Mesothelial cell of epicardium (in vitro differentiated cells): Measurements from ENCODE around the gene FOXN1. TPM values are rescaled to one million over a fixed set of nuclear protein-coding genes. Genes with fewer than 3 reads are reported as not detected.

Experiments used
- DNase-seq, 2 experiments: peaks; one replicate each; pipeline ENCODE4 v3.0.0; 2021; ENCODE audit warnings: low spot score in 2 of 2; ENCODE audit not compliant: unreplicated experiment in 2 of 2
- H3K27ac Mint-ChIP-seq: 2 replicates; pipeline ENCODE4 v1.8.0; 2021; ENCODE audit warnings: mixed read lengths
- H3K27me3 Mint-ChIP-seq: 2 replicates; pipeline ENCODE4 v1.8.0; 2021; ENCODE audit warnings: low read depth, mixed read lengths
- H3K36me3 Mint-ChIP-seq: 2 replicates; pipeline ENCODE4 v1.8.0; 2021; ENCODE audit warnings: mixed read lengths
- H3K4me1 Mint-ChIP-seq: 2 replicates; pipeline ENCODE4 v1.8.0; 2021; ENCODE audit warnings: mixed read lengths
- H3K4me3 Mint-ChIP-seq: 2 replicates; pipeline ENCODE4 v1.8.0; 2021; ENCODE audit warnings: mild to moderate bottlenecking, moderate library complexity, mixed read lengths
- H3K9me3 Mint-ChIP-seq: 2 replicates; pipeline ENCODE4 v1.8.0; 2021; ENCODE audit warnings: mixed read lengths
- total RNA-seq: library from RNA; stranded (reverse); gene quantifications from 3 replicates; pipeline ENCODE4 v1.2.1, GENCODE V29; 2021
- TF ChIP-seq, protein P1 (sequence below): fragments of 200-600 bp; sonication (generic); IDR thresholded peaks from one replicate; pipeline ENCODE4 v1.5.0; 2021; ENCODE audit warnings: antibody characterized with exemption; ENCODE audit not compliant: unreplicated experiment

FOXN1 gene
- total RNA-seq, 1 donor from 2014 or later: 0.34 TPM

- H3K27ac Mint-ChIP-seq: no peak overlapping the region
- H3K36me3 Mint-ChIP-seq: peaks cover 2% of the 10 kb centered on the region
- no peaks in the 10 kb centered on the region for H3K27me3 Mint-ChIP-seq
- DNase-seq: no peak
- no peaks in the 10 kb centered on the region for H3K9me3 Mint-ChIP-seq
- TF ChIP-seq, protein P1, sequence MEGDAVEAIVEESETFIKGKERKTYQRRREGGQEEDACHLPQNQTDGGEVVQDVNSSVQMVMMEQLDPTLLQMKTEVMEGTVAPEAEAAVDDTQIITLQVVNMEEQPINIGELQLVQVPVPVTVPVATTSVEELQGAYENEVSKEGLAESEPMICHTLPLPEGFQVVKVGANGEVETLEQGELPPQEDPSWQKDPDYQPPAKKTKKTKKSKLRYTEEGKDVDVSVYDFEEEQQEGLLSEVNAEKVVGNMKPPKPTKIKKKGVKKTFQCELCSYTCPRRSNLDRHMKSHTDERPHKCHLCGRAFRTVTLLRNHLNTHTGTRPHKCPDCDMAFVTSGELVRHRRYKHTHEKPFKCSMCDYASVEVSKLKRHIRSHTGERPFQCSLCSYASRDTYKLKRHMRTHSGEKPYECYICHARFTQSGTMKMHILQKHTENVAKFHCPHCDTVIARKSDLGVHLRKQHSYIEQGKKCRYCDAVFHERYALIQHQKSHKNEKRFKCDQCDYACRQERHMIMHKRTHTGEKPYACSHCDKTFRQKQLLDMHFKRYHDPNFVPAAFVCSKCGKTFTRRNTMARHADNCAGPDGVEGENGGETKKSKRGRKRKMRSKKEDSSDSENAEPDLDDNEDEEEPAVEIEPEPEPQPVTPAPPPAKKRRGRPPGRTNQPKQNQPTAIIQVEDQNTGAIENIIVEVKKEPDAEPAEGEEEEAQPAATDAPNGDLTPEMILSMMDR: no peak
- H3K4me1 Mint-ChIP-seq: peaks cover 5% of the 10 kb centered on the region
- no peak overlapping the region for H3K4me3 Mint-ChIP-seq
Measured at GRCh38 chr17:28544402-28545140, 38.4 kb downstream of the FOXN1 start.

DNA sequence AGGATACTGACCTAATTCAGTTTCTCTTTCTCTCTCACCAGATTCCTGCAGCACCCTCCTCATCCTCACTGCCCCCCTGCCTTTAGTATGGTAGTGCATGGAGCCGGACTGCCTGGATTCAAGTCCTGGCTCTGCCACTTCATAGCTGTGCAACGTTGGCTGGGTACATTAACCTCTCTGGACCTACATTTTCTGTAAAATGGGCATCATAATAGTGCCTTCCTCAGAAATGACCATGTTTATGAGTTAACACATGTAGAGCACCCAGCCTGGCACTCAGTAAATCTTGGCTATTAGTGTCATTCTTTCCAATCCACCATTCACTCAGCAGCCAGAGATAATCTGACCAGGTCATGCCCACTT is 39.0 kb downstream of the FOXN1 start:
- no peaks in the 10 kb centered on the region for H3K9me3 Mint-ChIP-seq
- TF ChIP-seq, protein P1: no peak
- no peak overlapping the region for H3K27ac Mint-ChIP-seq
- no peak for DNase-seq
- H3K27me3 Mint-ChIP-seq: no peaks in the 10 kb centered on the region
- peaks cover 7% of the 10 kb centered on the region for H3K4me1 Mint-ChIP-seq
- H3K4me3 Mint-ChIP-seq: no peak overlapping the region
- peaks cover 2% of the 10 kb centered on the region for H3K36me3 Mint-ChIP-seq

DNA sequence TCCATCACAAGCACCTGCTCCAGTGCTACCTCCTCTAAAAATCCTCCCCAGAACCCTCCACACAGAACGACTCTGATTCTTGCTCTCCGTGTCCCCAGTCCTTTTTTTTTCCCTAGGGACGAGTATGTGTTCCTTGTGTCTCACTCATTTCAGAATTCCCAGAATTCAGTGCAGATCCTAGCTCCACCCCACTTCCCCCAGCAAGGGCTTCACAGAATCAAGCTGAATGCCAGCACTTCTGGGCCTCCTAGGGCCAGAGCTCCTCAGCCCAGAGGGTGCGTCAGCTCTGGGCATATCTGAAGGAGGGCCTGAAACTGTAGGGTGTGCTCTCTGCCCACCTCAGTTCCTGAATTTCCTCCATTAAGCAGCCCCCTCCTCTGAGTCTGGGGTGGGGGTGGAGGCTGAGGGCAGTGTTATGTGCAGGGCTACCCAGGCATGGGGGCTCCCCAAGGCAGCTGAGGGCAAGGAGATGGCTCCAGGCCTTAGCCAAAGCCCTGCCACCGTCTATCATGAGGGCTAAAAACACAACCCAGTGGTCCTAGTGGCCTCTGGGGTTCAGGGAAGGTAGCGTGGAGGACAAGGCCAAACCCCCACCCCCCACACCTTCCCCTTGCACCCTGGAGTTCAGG is 39.8 kb downstream of the FOXN1 start:
- Mint-ChIP-seq H3K27me3 (no peaks in the 10 kb centered on the region), H3K4me1 (peaks cover 14% of the 10 kb centered on the region), H3K4me3 (no peak overlapping the region), H3K9me3 (no peaks in the 10 kb centered on the region), H3K36me3 (peaks cover 2% of the 10 kb centered on the region), H3K27ac (no peak overlapping the region)
- no peak for DNase-seq
- TF ChIP-seq, protein P1: no peak

GRCh38 chr17:28547096-28547622 is 41.0 kb downstream of the FOXN1 start:
- Mint-ChIP-seq H3K9me3 (no peaks in the 10 kb centered on the region), H3K36me3 (peaks cover 2% of the 10 kb centered on the region), H3K27me3 (no peaks in the 10 kb centered on the region), H3K4me3 (no peak overlapping the region), H3K4me1 (peaks cover 24% of the 10 kb centered on the region), H3K27ac (no peak overlapping the region)
- no peak for DNase-seq
- TF ChIP-seq, protein P1: no peak

DNA sequence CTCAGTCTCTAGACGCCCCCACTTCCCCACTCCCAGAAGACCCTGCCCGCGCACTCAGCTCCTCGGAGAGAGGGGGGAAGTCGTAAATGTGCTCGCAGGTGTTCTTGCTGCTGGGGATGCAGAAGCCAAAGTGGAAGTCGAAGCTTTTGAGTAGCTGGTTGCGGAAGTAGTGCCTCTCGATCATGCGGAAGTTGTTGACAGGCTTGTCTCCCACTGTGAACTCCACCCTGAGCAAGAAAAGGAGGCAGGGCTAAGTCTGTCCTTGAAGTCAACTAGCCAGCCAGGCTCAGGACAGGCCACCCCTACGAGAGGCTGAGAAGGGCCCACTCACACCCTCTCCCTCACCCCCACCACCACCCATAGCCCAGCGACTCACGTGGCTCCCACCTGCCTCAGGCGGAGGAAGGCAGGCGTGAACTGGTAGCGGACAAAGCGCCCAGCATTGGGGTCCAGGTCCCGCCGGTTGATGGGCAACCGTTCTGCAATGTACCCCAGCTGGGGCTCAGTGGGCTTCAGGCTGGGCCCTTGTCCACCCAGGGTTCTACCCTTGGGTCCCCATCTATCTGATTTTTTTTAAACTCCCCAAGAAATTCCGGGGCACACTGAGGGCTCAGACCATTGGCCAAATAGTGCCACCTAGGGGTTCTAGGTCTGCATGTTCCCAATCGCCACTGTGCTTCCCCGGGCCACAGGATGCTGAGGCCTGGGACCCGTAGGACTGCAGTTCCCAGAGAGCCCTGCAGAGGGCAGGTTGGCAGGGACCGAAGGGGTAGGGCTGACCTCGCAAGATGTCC is 41.7 kb downstream of the FOXN1 start:
- H3K4me1 Mint-ChIP-seq: peaks cover 26% of the 10 kb centered on the region

More for the DNA sequence above, 41.7 kb downstream of the FOXN1 start:
- Mint-ChIP-seq H3K27ac (no peak overlapping the region), H3K9me3 (no peaks in the 10 kb centered on the region), H3K4me3 (no peak overlapping the region), H3K27me3 (no peaks in the 10 kb centered on the region), H3K36me3 (peaks cover 2% of the 10 kb centered on the region)
- peak; percentile 47 to 72 for DNase-seq
- TF ChIP-seq, protein P1: peak; percentile 88
